IMR-90 (cell line): ENCODE data around the gene TRAPPC12. TPM values are rescaled to one million over a fixed set of nuclear protein-coding genes. Genes with fewer than 3 reads are reported as not detected.

Experiments
- ATAC-seq: fragments of 200-7000 bp; cut with Tn5 transposase; 2 replicates; pipeline ENCODE4 v1.9.1; 2020; ENCODE audit warnings: low read depth, mild to moderate bottlenecking, moderate library complexity
- BruUV-seq: library from RNA; stranded (reverse); fragments of 400-500 nt; replicated peaks from 2 replicates; lab custom pipeline; 2021; lab: Mats Ljungman, UMichigan
- CTCF ChIA-PET: fragments of 300-600 bp; formaldehyde crosslinking; extraction: SDS; loops from one replicate; lab custom pipeline; 2021; ENCODE audit warnings: antibody characterized with exemption; lab: Yijun Ruan, JAX
- POLR2A ChIA-PET: fragments of 300-600 bp; sonication (Branson Sonifier 250); formaldehyde crosslinking; loops from one replicate; lab custom pipeline; 2022; ENCODE audit warnings: antibody characterized with exemption; ENCODE audit not compliant: unreplicated experiment; lab: Charles Lee
- DNase-seq: peaks from one replicate; pipeline ENCODE4 v3.0.0; 2013
- H2AFZ ChIP-seq: replicated peaks from 2 replicates; pipeline ENCODE3; 2013; ENCODE audit warnings: low read length, mild to moderate bottlenecking; ENCODE audit not compliant: poor library complexity
- H2AK5ac ChIP-seq: 2 replicates; pipeline ENCODE4 v1.6.1; 2013; ENCODE audit warnings: low read depth, low read length, inconsistent platforms
- H2AK9ac ChIP-seq: replicated peaks from 2 replicates; pipeline ENCODE3; 2013; ENCODE audit warnings: mild to moderate bottlenecking, low read depth, low read length, moderate library complexity; ENCODE audit not compliant: poor library complexity
- H2BK120ac ChIP-seq: 2 replicates; pipeline ENCODE4 v1.6.1; 2013; ENCODE audit warnings: low read depth, low read length, inconsistent platforms
- H2BK15ac ChIP-seq: 3 replicates; pipeline ENCODE4 v1.6.1; 2013; ENCODE audit warnings: low read depth, low read length, inconsistent platforms
- H2BK20ac ChIP-seq: 2 replicates; pipeline ENCODE4 v1.6.1; 2013; ENCODE audit warnings: low read depth, mild to moderate bottlenecking, inconsistent platforms, low read length, moderate library complexity
- H2BK5ac ChIP-seq: 2 replicates; pipeline ENCODE4 v1.6.1; 2013; ENCODE audit warnings: mild to moderate bottlenecking, low read depth, low read length, inconsistent platforms; ENCODE audit not compliant: poor library complexity, severe bottlenecking
- H3K14ac ChIP-seq: replicated peaks from 2 replicates; pipeline ENCODE4 v1.6.1; 2013; ENCODE audit warnings: low read depth, low read length, inconsistent platforms
- H3K18ac ChIP-seq: 2 replicates; pipeline ENCODE4 v1.6.1; 2013; ENCODE audit warnings: low read depth, low read length, control low read depth
- H3K23ac ChIP-seq: 2 replicates; pipeline ENCODE4 v1.6.1; 2013; ENCODE audit warnings: low read depth, low read length, inconsistent platforms
- H3K27ac ChIP-seq: 2 replicates; pipeline ENCODE4 v1.5.1; 2013; ENCODE audit warnings: mild to moderate bottlenecking, control low read depth, low read length; ENCODE audit not compliant: insufficient read depth
- H3K27me3 ChIP-seq: 2 replicates; pipeline ENCODE4 v1.6.1; 2013; ENCODE audit warnings: low read length; ENCODE audit not compliant: control insufficient read depth, insufficient read depth
- H3K36me3 ChIP-seq: 2 replicates; pipeline ENCODE4 v1.6.1; 2013; ENCODE audit warnings: low read length, mixed read lengths; ENCODE audit not compliant: control insufficient read depth, insufficient read depth
- H3K4ac ChIP-seq: 2 replicates; pipeline ENCODE4 v1.6.1; 2013; ENCODE audit warnings: low read depth, low read length, inconsistent platforms
- H3K4me1 ChIP-seq: 2 replicates; pipeline ENCODE4 v1.6.1; 2013; ENCODE audit warnings: low read length, mixed read lengths; ENCODE audit not compliant: control insufficient read depth, insufficient read depth
- H3K4me2 ChIP-seq: 2 replicates; pipeline ENCODE4 v1.6.1; 2013; ENCODE audit warnings: low read depth, mild to moderate bottlenecking, control low read depth, low read length, moderate library complexity
- H3K4me3 ChIP-seq: 2 replicates; pipeline ENCODE4 v1.5.1; 2013; ENCODE audit warnings: low read depth, mild to moderate bottlenecking, control low read depth, low read length, moderate library complexity; ENCODE audit not compliant: insufficient read depth
- H3K56ac ChIP-seq: 2 replicates; pipeline ENCODE4 v1.6.1; 2013; ENCODE audit warnings: low read length, inconsistent platforms; ENCODE audit not compliant: insufficient read depth; ENCODE audit errors: extremely low read depth
- H3K79me1 ChIP-seq, 2 experiments: 2 replicates each; pipeline ENCODE4 v1.6.1; 2013; ENCODE audit warnings: low read length in 2 of 2, inconsistent platforms in 1 of 2, low read depth in 1 of 2
- H3K9ac ChIP-seq: 2 replicates; pipeline ENCODE4 v1.6.1; 2013; ENCODE audit warnings: low read depth, low read length, control low read depth
- H3K9me1 ChIP-seq: 2 replicates; pipeline ENCODE4 v1.6.1; 2013; ENCODE audit warnings: low read length, inconsistent platforms; ENCODE audit not compliant: insufficient read depth
- H3K9me3 ChIP-seq: 2 replicates; pipeline ENCODE4 v1.6.1; 2013; ENCODE audit warnings: low read length; ENCODE audit not compliant: control insufficient read depth, insufficient read depth
- H4K20me1 ChIP-seq: 2 replicates; pipeline ENCODE4 v1.6.1; 2013; ENCODE audit warnings: low read length, inconsistent platforms; ENCODE audit not compliant: insufficient read depth
- H4K5ac ChIP-seq: 2 replicates; pipeline ENCODE4 v1.6.1; 2013; ENCODE audit warnings: mild to moderate bottlenecking, low read depth, low read length, control low read depth
- H4K8ac ChIP-seq, 2 experiments: 2 replicates each; pipeline ENCODE4 v1.6.1; 2013; ENCODE audit warnings: low read depth in 2 of 2, low read length in 2 of 2, control low read depth in 1 of 2, inconsistent platforms in 1 of 2
- H4K91ac ChIP-seq: 2 replicates; pipeline ENCODE4 v1.6.1; 2013; ENCODE audit warnings: low read depth, low read length, inconsistent platforms; ENCODE audit not compliant: insufficient read depth
- NFE2L2 ChIP-seq: fragments of 150-350 bp; IDR thresholded peaks from 2 replicates; pipeline ENCODE4 v1.6.1; 2016; ENCODE audit warnings: low read depth, mild to moderate bottlenecking, low read length
- WGBS, 2 experiments: methylation state at CpG; one replicate each; pipeline versions ENCODE4 v1.1.5 to v1.1.7; 2013; ENCODE audit warnings: missing lambda C conversion rate in 2 of 2; ENCODE audit not compliant: insufficient read length in 1 of 2; ENCODE audit errors: extremely low coverage in 2 of 2; 5-methylcytosine and 5-hydroxymethylcytosine counted together
- dilution Hi-C: fragments of 300-500 bp; cut with HindIII; formaldehyde crosslinking; loops from one replicate; pipeline ENCODE4 v1.14.3; 2018; ENCODE audit warnings: low sequenced_read_pairs; ENCODE audit not compliant: unreplicated experiment
- in situ Hi-C: fragments of 300-500 bp; cut with MboI; formaldehyde crosslinking; loops from 3 replicates; pipeline ENCODE4 v1.14.3; 2019; ENCODE audit warnings: low sequenced_read_pairs, inconsistent platforms, mixed read lengths
- intact Hi-C: fragments of 100-400 bp; cut with micrococcal nuclease; formaldehyde crosslinking; loops from 2 replicates; pipeline ENCODE4 v1.10.0; 2022
- polyA plus RNA-seq, 3 experiments: library from polyadenylated mRNA; depleted of rRNA; stranded (reverse); fragments of >200 nt; gene quantifications; 2 replicates each; pipeline ENCODE4 v1.2.3, GENCODE V29; 2012; ENCODE audit warnings: low replicate concordance in 1 of 3
- total RNA-seq: library from RNA; depleted of rRNA; stranded (reverse); fragments of >200 nt; gene quantifications from 2 replicates; pipeline ENCODE4 v1.2.3, GENCODE V29; 2012
- TF ChIP-seq, protein P1 (sequence below): fragments of 150-350 bp; IDR thresholded peaks from 2 replicates; pipeline ENCODE4 v1.6.1; 2016; ENCODE audit warnings: low read depth, mild to moderate bottlenecking, low read length, moderate library complexity, borderline replicate concordance

TRAPPC12 gene
- total and polyA plus RNA-seq, 2 of the 4 experiments (the other 2 are of a cell fraction): 25.8 to 69.9 TPM

DNA sequence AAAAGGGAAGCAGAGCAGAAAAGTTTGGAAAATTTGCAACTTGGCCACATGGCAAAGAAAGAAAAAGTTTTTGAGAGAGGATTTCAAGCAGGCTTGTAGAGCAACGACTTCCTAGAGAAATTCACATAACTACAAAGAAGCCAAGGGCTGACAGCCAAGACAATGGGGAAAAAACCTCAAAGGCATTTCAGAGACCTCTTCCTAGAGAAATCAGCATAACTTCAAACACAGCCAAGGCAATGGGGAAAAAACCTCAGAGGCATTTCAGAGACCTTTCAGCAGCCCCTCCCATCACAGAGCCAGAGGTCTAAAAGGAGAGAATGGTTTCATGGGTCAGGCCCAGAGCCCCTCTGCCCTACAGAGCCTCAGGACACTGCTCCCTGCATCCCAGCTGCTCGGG is 132.6 kb downstream of the TRAPPC12 start:
- no peak for DNase-seq
- dilution Hi-C loops: no loop called here

More for the DNA sequence above, 132.6 kb downstream of the TRAPPC12 start:
- Histone ChIP-seq H3K4me1 (no peaks in the 10 kb centered on the region), H2AFZ (no peak overlapping the region), H2AK5ac (no peak overlapping the region), H3K56ac (no peak overlapping the region), H2AK9ac (no peak overlapping the region), H4K91ac (no peak overlapping the region), H4K8ac (no peak overlapping the region), H2BK20ac (no peak overlapping the region), H2BK15ac (no peak overlapping the region), H3K23ac (no peak overlapping the region), H2BK120ac (no peak overlapping the region), H3K9ac (no peak overlapping the region), H3K79me1 (peaks cover 3 to 15% of the 10 kb centered on the region in 2 experiments; a peak in 3 of 4 replicates), H3K27me3 (no peaks in the 10 kb centered on the region), H2BK5ac (no peak overlapping the region), H3K18ac (no peak overlapping the region), H3K4me3 (no peak overlapping the region), H3K36me3 (peaks cover 24% of the 10 kb centered on the region), H4K20me1 (no peaks in the 10 kb centered on the region; the same call in 1 of the 2 replicates), H3K9me1 (no peaks in the 10 kb centered on the region), H4K5ac (no peak overlapping the region), H3K4ac (no peak overlapping the region), H3K9me3 (no peaks in the 10 kb centered on the region), H3K27ac (no peak overlapping the region), H3K4me2 (no peak overlapping the region), H3K14ac (no peak overlapping the region)
- ChIA-PET CTCF (interaction anchor here (0.7 kb wide), 1 partner anchor 14 kb away, joined by 3 read pairs; no protein-coding TSS in a partner anchor), POLR2A (no interaction called here)
- ATAC-seq: no peak
- WGBS, 2 experiments: no CpG with 5 or more reads among the region's 2 CpGs
- in situ Hi-C loops: no loop called here
- TF ChIP-seq, protein P1, sequence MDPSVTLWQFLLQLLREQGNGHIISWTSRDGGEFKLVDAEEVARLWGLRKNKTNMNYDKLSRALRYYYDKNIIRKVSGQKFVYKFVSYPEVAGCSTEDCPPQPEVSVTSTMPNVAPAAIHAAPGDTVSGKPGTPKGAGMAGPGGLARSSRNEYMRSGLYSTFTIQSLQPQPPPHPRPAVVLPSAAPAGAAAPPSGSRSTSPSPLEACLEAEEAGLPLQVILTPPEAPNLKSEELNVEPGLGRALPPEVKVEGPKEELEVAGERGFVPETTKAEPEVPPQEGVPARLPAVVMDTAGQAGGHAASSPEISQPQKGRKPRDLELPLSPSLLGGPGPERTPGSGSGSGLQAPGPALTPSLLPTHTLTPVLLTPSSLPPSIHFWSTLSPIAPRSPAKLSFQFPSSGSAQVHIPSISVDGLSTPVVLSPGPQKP: no peak
- TF ChIP-seq NFE2L2: no peak
- intact Hi-C loops: no loop called here
- no TSS peak for BruUV-seq
